ENCODE data around the gene FRMPD3.

The FRMPD3 gene

DNA sequence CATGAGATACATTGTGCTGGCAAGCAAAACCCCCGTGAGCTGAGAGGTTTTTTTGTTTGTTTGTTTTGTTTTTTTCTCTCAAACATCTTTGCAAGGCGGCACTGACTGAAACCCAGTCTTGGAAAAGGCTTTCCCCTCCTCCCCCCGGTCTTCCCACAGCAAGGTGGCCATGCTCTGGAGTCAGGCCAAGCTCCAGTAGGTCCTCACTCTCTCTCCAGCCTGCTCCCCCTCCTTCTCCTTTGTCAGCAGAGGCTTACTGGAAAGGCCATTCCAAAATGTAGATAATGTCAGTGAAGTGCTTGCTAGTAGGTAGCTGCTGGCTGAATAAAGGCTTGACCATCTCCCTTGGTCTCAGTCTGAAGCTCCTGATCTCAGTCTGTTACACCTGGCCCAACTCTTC is 32.6 kb downstream of the FRMPD3 start:
- Histone ChIP-seq H3K4me3 (ENCODE audit: low read depth in 1 of 2, low read length in 2 of 2) (no peak overlapping the region), H3K9ac (ENCODE audit: low read length) (no peak overlapping the region), H3K27me3 (ENCODE audit: control insufficient read depth in 1 of 2, insufficient read depth in 2 of 2, low read length in 2 of 2) (peaks cover 0 to under 1% of the 10 kb centered on the region in 2 donors), H3K27ac (ENCODE audit: low read depth, low read length) (no peak overlapping the region), H3K4me1 (ENCODE audit: insufficient read depth, low read length) (no peaks in the 10 kb centered on the region), H3K9me3 (ENCODE audit: low read length) (no peaks in the 10 kb centered on the region), H3K36me3 (ENCODE audit: insufficient read depth, low read length) (no peaks in the 10 kb centered on the region)

DNA sequence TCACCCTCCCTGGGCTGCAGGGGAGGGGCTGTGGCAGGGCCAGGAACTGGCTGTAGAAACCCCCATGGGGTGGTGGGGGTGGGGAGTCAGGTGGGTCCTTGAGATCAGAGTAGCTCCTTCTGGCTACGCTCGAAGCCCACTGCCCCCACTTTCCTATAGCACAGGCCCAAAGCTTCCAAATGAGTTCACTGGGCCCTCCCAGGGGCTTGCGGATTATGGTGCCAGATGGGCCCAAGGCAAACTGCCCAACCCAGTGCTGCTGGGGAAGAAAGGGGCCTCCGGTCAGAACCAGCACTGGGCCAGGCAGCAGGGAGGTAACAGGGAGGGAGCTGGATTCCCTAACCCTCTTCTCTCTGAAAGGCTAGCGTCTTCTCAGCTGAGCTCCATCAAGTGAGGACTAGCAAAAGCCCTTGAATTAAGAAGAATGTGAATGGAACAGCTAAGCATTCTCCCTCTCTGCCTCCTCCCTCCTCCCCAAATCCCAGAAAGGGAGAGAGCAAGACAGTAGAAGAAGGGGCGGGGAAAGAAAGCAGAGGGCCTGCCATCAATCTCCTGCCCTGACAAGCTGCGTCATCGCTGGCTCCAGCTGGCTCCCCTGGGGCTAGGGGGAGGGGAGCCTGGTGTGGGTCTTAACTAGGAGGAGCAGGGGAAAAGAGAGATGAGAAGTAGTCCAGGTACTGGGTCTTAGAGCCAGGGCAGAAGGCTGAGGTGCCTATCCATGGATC is 34.7 kb downstream of the FRMPD3 start:
- Histone ChIP-seq H3K27ac (ENCODE audit: low read depth, low read length) (no peak overlapping the region), H3K36me3 (ENCODE audit: insufficient read depth, low read length) (no peaks in the 10 kb centered on the region), H3K27me3 (ENCODE audit: control insufficient read depth in 1 of 2, insufficient read depth in 2 of 2, low read length in 2 of 2) (no peaks in the 10 kb centered on the region), H3K9ac (ENCODE audit: low read length) (no peak overlapping the region), H3K4me1 (ENCODE audit: insufficient read depth, low read length) (no peaks in the 10 kb centered on the region), H3K4me3 (ENCODE audit: low read depth in 1 of 2, low read length in 2 of 2) (no peak overlapping the region), H3K9me3 (ENCODE audit: low read length) (no peaks in the 10 kb centered on the region)

- Histone ChIP-seq H3K4me1 (ENCODE audit: insufficient read depth, low read length) (no peaks in the 10 kb centered on the region), H3K27ac (ENCODE audit: low read depth, low read length) (no peak overlapping the region), H3K4me3 (ENCODE audit: low read depth in 1 of 2, low read length in 2 of 2) (no peak overlapping the region), H3K36me3 (ENCODE audit: insufficient read depth, low read length) (no peaks in the 10 kb centered on the region), H3K27me3 (ENCODE audit: control insufficient read depth in 1 of 2, insufficient read depth in 2 of 2, low read length in 2 of 2) (no peaks in the 10 kb centered on the region), H3K9ac (ENCODE audit: low read length) (no peak overlapping the region), H3K9me3 (ENCODE audit: low read length) (no peaks in the 10 kb centered on the region)
Observed at GRCh38 chrX:107485013-107485412, 35.6 kb downstream of the FRMPD3 start.

GRCh38 chrX:107493141-107493540 is 43.7 kb downstream of the FRMPD3 start:
- H3K27me3 ChIP-seq (ENCODE audit: control insufficient read depth in 1 of 2, insufficient read depth in 2 of 2, low read length in 2 of 2), result peaks cover 0 to 18% of the 10 kb centered on the region in 2 donors
- H3K27ac ChIP-seq (ENCODE audit: low read depth, low read length), result no peak overlapping the region
- H3K4me3 ChIP-seq (ENCODE audit: low read depth in 1 of 2, low read length in 2 of 2), result no peak overlapping the region

DNA sequence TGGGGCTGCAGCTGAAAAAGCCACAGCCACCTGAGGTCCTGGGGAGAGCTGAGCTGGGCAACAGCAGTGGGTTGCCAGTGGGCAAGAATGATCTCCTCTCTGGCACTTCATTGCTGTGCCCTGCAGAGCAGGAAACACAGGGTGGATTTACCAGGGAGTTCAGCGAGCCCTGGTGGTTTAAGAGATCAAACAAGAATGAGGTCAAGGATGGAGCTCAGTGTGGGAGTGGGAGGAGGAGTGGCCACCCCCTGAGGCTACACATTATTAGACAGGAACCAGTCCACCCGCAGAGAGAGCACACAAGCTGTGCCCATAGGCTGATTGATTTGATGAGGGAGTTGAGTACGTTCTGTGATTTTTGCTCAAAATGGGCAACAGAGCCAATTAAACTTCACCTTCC is 47.3 kb downstream of the FRMPD3 start:
- H3K36me3 ChIP-seq (ENCODE audit: insufficient read depth, low read length), result no peaks in the 10 kb centered on the region
- H3K4me1 ChIP-seq (ENCODE audit: insufficient read depth, low read length), result no peaks in the 10 kb centered on the region
- H3K9ac ChIP-seq (ENCODE audit: low read length), result no peak overlapping the region
- no peak overlapping the region for H3K27ac ChIP-seq (ENCODE audit: low read depth, low read length)
- peaks cover 0 to 16% of the 10 kb centered on the region in 2 donors for H3K27me3 ChIP-seq (ENCODE audit: control insufficient read depth in 1 of 2, insufficient read depth in 2 of 2, low read length in 2 of 2)
- no peak overlapping the region for H3K4me3 ChIP-seq (ENCODE audit: low read depth in 1 of 2, low read length in 2 of 2)
- no peaks in the 10 kb centered on the region for H3K9me3 ChIP-seq (ENCODE audit: low read length)

More at GRCh38 chrX:107493141-107493540, 43.7 kb downstream of the FRMPD3 start:
- H3K36me3 ChIP-seq (ENCODE audit: insufficient read depth, low read length), result no peaks in the 10 kb centered on the region
- no peak overlapping the region for H3K9ac ChIP-seq (ENCODE audit: low read length)
- H3K9me3 ChIP-seq (ENCODE audit: low read length), result no peaks in the 10 kb centered on the region
- no peaks in the 10 kb centered on the region for H3K4me1 ChIP-seq (ENCODE audit: insufficient read depth, low read length)

All from muscle layer of colon (tissue), 2 donors.